IMR-90 (cell line): ENCODE results near the gene NCK1. TPM values are rescaled to one million over a fixed set of nuclear protein-coding genes. Genes with fewer than 3 reads are reported as not detected.

Source experiments
- ATAC-seq: fragments of 200-7000 bp; cut with Tn5 transposase; 2 replicates; pipeline ENCODE4 v1.9.1; 2020; ENCODE audit warnings: low read depth, mild to moderate bottlenecking, moderate library complexity
- BruUV-seq: library from RNA; stranded (reverse); fragments of 400-500 nt; replicated peaks from 2 replicates; lab custom pipeline; 2021; lab: Mats Ljungman, UMichigan
- CTCF ChIA-PET: fragments of 300-600 bp; formaldehyde crosslinking; extraction: SDS; loops from one replicate; lab custom pipeline; 2021; ENCODE audit warnings: antibody characterized with exemption; lab: Yijun Ruan, JAX
- POLR2A ChIA-PET: fragments of 300-600 bp; sonication (Branson Sonifier 250); formaldehyde crosslinking; loops from one replicate; lab custom pipeline; 2022; ENCODE audit warnings: antibody characterized with exemption; ENCODE audit not compliant: unreplicated experiment; lab: Charles Lee
- DNase-seq: peaks from one replicate; pipeline ENCODE4 v3.0.0; 2013
- H2AFZ ChIP-seq: replicated peaks from 2 replicates; pipeline ENCODE3; 2013; ENCODE audit warnings: low read length, mild to moderate bottlenecking; ENCODE audit not compliant: poor library complexity
- H2AK5ac ChIP-seq: 2 replicates; pipeline ENCODE4 v1.6.1; 2013; ENCODE audit warnings: low read depth, low read length, inconsistent platforms
- H2AK9ac ChIP-seq: replicated peaks from 2 replicates; pipeline ENCODE3; 2013; ENCODE audit warnings: mild to moderate bottlenecking, low read depth, low read length, moderate library complexity; ENCODE audit not compliant: poor library complexity
- H2BK120ac ChIP-seq: 2 replicates; pipeline ENCODE4 v1.6.1; 2013; ENCODE audit warnings: low read depth, low read length, inconsistent platforms
- H2BK15ac ChIP-seq: 3 replicates; pipeline ENCODE4 v1.6.1; 2013; ENCODE audit warnings: low read depth, low read length, inconsistent platforms
- H2BK20ac ChIP-seq: 2 replicates; pipeline ENCODE4 v1.6.1; 2013; ENCODE audit warnings: low read depth, mild to moderate bottlenecking, inconsistent platforms, low read length, moderate library complexity
- H2BK5ac ChIP-seq: 2 replicates; pipeline ENCODE4 v1.6.1; 2013; ENCODE audit warnings: mild to moderate bottlenecking, low read depth, low read length, inconsistent platforms; ENCODE audit not compliant: poor library complexity, severe bottlenecking
- H3K14ac ChIP-seq: replicated peaks from 2 replicates; pipeline ENCODE4 v1.6.1; 2013; ENCODE audit warnings: low read depth, low read length, inconsistent platforms
- H3K18ac ChIP-seq: 2 replicates; pipeline ENCODE4 v1.6.1; 2013; ENCODE audit warnings: low read depth, low read length, control low read depth
- H3K23ac ChIP-seq: 2 replicates; pipeline ENCODE4 v1.6.1; 2013; ENCODE audit warnings: low read depth, low read length, inconsistent platforms
- H3K27ac ChIP-seq: 2 replicates; pipeline ENCODE4 v1.5.1; 2013; ENCODE audit warnings: mild to moderate bottlenecking, control low read depth, low read length; ENCODE audit not compliant: insufficient read depth
- H3K27me3 ChIP-seq: 2 replicates; pipeline ENCODE4 v1.6.1; 2013; ENCODE audit warnings: low read length; ENCODE audit not compliant: control insufficient read depth, insufficient read depth
- H3K36me3 ChIP-seq: 2 replicates; pipeline ENCODE4 v1.6.1; 2013; ENCODE audit warnings: low read length, mixed read lengths; ENCODE audit not compliant: control insufficient read depth, insufficient read depth
- H3K4ac ChIP-seq: 2 replicates; pipeline ENCODE4 v1.6.1; 2013; ENCODE audit warnings: low read depth, low read length, inconsistent platforms
- H3K4me1 ChIP-seq: 2 replicates; pipeline ENCODE4 v1.6.1; 2013; ENCODE audit warnings: low read length, mixed read lengths; ENCODE audit not compliant: control insufficient read depth, insufficient read depth
- H3K4me2 ChIP-seq: 2 replicates; pipeline ENCODE4 v1.6.1; 2013; ENCODE audit warnings: low read depth, mild to moderate bottlenecking, control low read depth, low read length, moderate library complexity
- H3K4me3 ChIP-seq: 2 replicates; pipeline ENCODE4 v1.5.1; 2013; ENCODE audit warnings: low read depth, mild to moderate bottlenecking, control low read depth, low read length, moderate library complexity; ENCODE audit not compliant: insufficient read depth
- H3K56ac ChIP-seq: 2 replicates; pipeline ENCODE4 v1.6.1; 2013; ENCODE audit warnings: low read length, inconsistent platforms; ENCODE audit not compliant: insufficient read depth; ENCODE audit errors: extremely low read depth
- H3K79me1 ChIP-seq, 2 experiments: 2 replicates each; pipeline ENCODE4 v1.6.1; 2013; ENCODE audit warnings: low read length in 2 of 2, inconsistent platforms in 1 of 2, low read depth in 1 of 2
- H3K9ac ChIP-seq: 2 replicates; pipeline ENCODE4 v1.6.1; 2013; ENCODE audit warnings: low read depth, low read length, control low read depth
- H3K9me1 ChIP-seq: 2 replicates; pipeline ENCODE4 v1.6.1; 2013; ENCODE audit warnings: low read length, inconsistent platforms; ENCODE audit not compliant: insufficient read depth
- H3K9me3 ChIP-seq: 2 replicates; pipeline ENCODE4 v1.6.1; 2013; ENCODE audit warnings: low read length; ENCODE audit not compliant: control insufficient read depth, insufficient read depth
- H4K20me1 ChIP-seq: 2 replicates; pipeline ENCODE4 v1.6.1; 2013; ENCODE audit warnings: low read length, inconsistent platforms; ENCODE audit not compliant: insufficient read depth
- H4K5ac ChIP-seq: 2 replicates; pipeline ENCODE4 v1.6.1; 2013; ENCODE audit warnings: mild to moderate bottlenecking, low read depth, low read length, control low read depth
- H4K8ac ChIP-seq, 2 experiments: 2 replicates each; pipeline ENCODE4 v1.6.1; 2013; ENCODE audit warnings: low read depth in 2 of 2, low read length in 2 of 2, control low read depth in 1 of 2, inconsistent platforms in 1 of 2
- H4K91ac ChIP-seq: 2 replicates; pipeline ENCODE4 v1.6.1; 2013; ENCODE audit warnings: low read depth, low read length, inconsistent platforms; ENCODE audit not compliant: insufficient read depth
- BHLHE40 ChIP-seq: fragments of 150-350 bp; IDR thresholded peaks from 2 replicates; pipeline ENCODE4 v1.6.1; 2016; ENCODE audit warnings: mild to moderate bottlenecking, low read depth, low read length
- CEBPB ChIP-seq: IDR thresholded peaks from 2 replicates; pipeline ENCODE4 v1.6.1; 2012; ENCODE audit warnings: low read depth, low read length, improper control_type of control experiment
- CHD1 ChIP-seq: IDR thresholded peaks from 2 replicates; pipeline ENCODE4 v1.6.1; 2012; ENCODE audit warnings: low read depth, low read length, improper control_type of control experiment
- CTCF ChIP-seq: conservative IDR thresholded peaks from 2 replicates; pipeline ENCODE4 v1.5.1; 2012; ENCODE audit warnings: mild to moderate bottlenecking, low read depth, low read length, improper control_type of control experiment
- ELK1 ChIP-seq: fragments of 150-350 bp; IDR thresholded peaks from 2 replicates; pipeline ENCODE4 v1.6.1; 2016; ENCODE audit warnings: low read depth, mild to moderate bottlenecking, low read length, moderate library complexity, borderline replicate concordance
- FOS ChIP-seq: fragments of 150-350 bp; IDR thresholded peaks from 2 replicates; pipeline ENCODE4 v1.6.1; 2016; ENCODE audit warnings: low read depth, low read length
- MAFK ChIP-seq: IDR thresholded peaks from 2 replicates; pipeline ENCODE4 v1.6.1; 2012; ENCODE audit warnings: low read depth, low read length, improper control_type of control experiment
- MAZ ChIP-seq: IDR thresholded peaks from 2 replicates; pipeline ENCODE4 v1.6.1; 2012; ENCODE audit warnings: low read depth, mild to moderate bottlenecking, low read length, improper control_type of control experiment, moderate library complexity, borderline replicate concordance
- MXI1 ChIP-seq: IDR thresholded peaks from 2 replicates; pipeline ENCODE4 v1.6.1; 2012; ENCODE audit warnings: low read depth, mild to moderate bottlenecking, low read length, moderate library complexity, borderline replicate concordance
- NFE2L2 ChIP-seq: fragments of 150-350 bp; IDR thresholded peaks from 2 replicates; pipeline ENCODE4 v1.6.1; 2016; ENCODE audit warnings: low read depth, mild to moderate bottlenecking, low read length
- POLR2A ChIP-seq: IDR thresholded peaks from 2 replicates; pipeline ENCODE4 v1.6.1; 2012; ENCODE audit warnings: mild to moderate bottlenecking, low read depth, low read length
- RAD21 ChIP-seq: IDR thresholded peaks from 2 replicates; pipeline ENCODE4 v1.6.1; 2012; ENCODE audit warnings: low read length, improper control_type of control experiment
- RCOR1 ChIP-seq: IDR thresholded peaks from 2 replicates; pipeline ENCODE4 v1.6.1; 2012; ENCODE audit warnings: mild to moderate bottlenecking, low read length, improper control_type of control experiment; ENCODE audit not compliant: insufficient replicate concordance
- RFX5 ChIP-seq: IDR thresholded peaks from 2 replicates; pipeline ENCODE4 v1.8.0; 2012; ENCODE audit warnings: low read depth, mild to moderate bottlenecking, low read length, moderate library complexity
- SMC3 ChIP-seq: fragments of 150-350 bp; IDR thresholded peaks from 2 replicates; pipeline ENCODE4 v1.6.1; 2016; ENCODE audit warnings: low read depth, mild to moderate bottlenecking, antibody characterized with exemption, low read length, moderate library complexity
- WGBS, 2 experiments: methylation state at CpG; one replicate each; pipeline versions ENCODE4 v1.1.5 to v1.1.7; 2013; ENCODE audit warnings: missing lambda C conversion rate in 2 of 2; ENCODE audit not compliant: insufficient read length in 1 of 2; ENCODE audit errors: extremely low coverage in 2 of 2; 5-methylcytosine and 5-hydroxymethylcytosine counted together
- dilution Hi-C: fragments of 300-500 bp; cut with HindIII; formaldehyde crosslinking; loops from one replicate; pipeline ENCODE4 v1.14.3; 2018; ENCODE audit warnings: low sequenced_read_pairs; ENCODE audit not compliant: unreplicated experiment
- in situ Hi-C: fragments of 300-500 bp; cut with MboI; formaldehyde crosslinking; loops from 3 replicates; pipeline ENCODE4 v1.14.3; 2019; ENCODE audit warnings: low sequenced_read_pairs, inconsistent platforms, mixed read lengths
- intact Hi-C: fragments of 100-400 bp; cut with micrococcal nuclease; formaldehyde crosslinking; loops from 2 replicates; pipeline ENCODE4 v1.10.0; 2022
- polyA plus RNA-seq, 3 experiments: library from polyadenylated mRNA; depleted of rRNA; stranded (reverse); fragments of >200 nt; gene quantifications; 2 replicates each; pipeline ENCODE4 v1.2.3, GENCODE V29; 2012; ENCODE audit warnings: low replicate concordance in 1 of 3
- total RNA-seq: library from RNA; depleted of rRNA; stranded (reverse); fragments of >200 nt; gene quantifications from 2 replicates; pipeline ENCODE4 v1.2.3, GENCODE V29; 2012

NCK1 gene
- total and polyA plus RNA-seq, 2 of the 4 experiments (the other 2 are of a cell fraction): 23.7 to 24.3 TPM

- Histone ChIP-seq H2BK20ac (no peak overlapping the region), H4K8ac (no peak overlapping the region; a peak in 1 of 4 replicates), H3K27me3 (no peaks in the 10 kb centered on the region), H3K23ac (peak overlapping the region; percentile 69; the same call in 1 of the 2 replicates), H3K27ac (no peak overlapping the region), H2BK120ac (no peak overlapping the region), H3K9me1 (peaks cover 9% of the 10 kb centered on the region), H3K36me3 (0 out of 2 replicates have a peak, but pooled peaks cover 3% of the 10 kb centered on the region), H3K18ac (no peak overlapping the region), H4K20me1 (peaks cover under 1% of the 10 kb centered on the region; the same call in 1 of the 2 replicates), H3K4me1 (peaks cover 7% of the 10 kb centered on the region), H2BK15ac (no peak overlapping the region), H4K91ac (no peak overlapping the region), H3K4me3 (no peak overlapping the region), H2AFZ (no peak overlapping the region), H4K5ac (no peak overlapping the region), H3K14ac (no peak overlapping the region; the same call in 1 of the 2 replicates), H3K9ac (no peak overlapping the region), H2AK9ac (no peak overlapping the region), H3K79me1 (peaks cover 20 to 46% of the 10 kb centered on the region in 2 experiments), H3K4me2 (peak overlapping the region; percentile 74), H3K4ac (peak overlapping the region; percentile 14; the same call in 1 of the 2 replicates), H2BK5ac (no peak overlapping the region), H2AK5ac (peak overlapping the region; percentile 63; the same call in 1 of the 2 replicates), H3K56ac (no peak overlapping the region), H3K9me3 (no peaks in the 10 kb centered on the region)
- no CpG with 5 or more reads among the region's 4 CpGs for WGBS, 2 experiments
- TF ChIP-seq NFE2L2 (no peak), BHLHE40 (no peak), MAFK (no peak), RCOR1 (no peak), MAZ (no peak), CTCF (no peak), SMC3 (no peak), POLR2A (no peak), FOS (no peak), CEBPB (no peak), RFX5 (no peak), ELK1 (no peak), CHD1 (no peak), RAD21 (no peak), MXI1 (no peak)
- intact Hi-C loops: loop anchor here (5.0 kb wide), 2 partner anchors 97 to 663 kb away; partner anchors contain the start of genes IL20RB and MSL2
- no peak for ATAC-seq
- dilution Hi-C loops: no loop called here
- DNase-seq: no peak
- in situ Hi-C loops: no loop called here
- POLR2A ChIA-PET: interaction anchor here (0.6 kb wide), 1 partner anchor 94 kb away, joined by 4 read pairs; no protein-coding TSS in a partner anchor
- CTCF ChIA-PET: interaction anchor here (1.3 to 1.9 kb wide), 2 partner anchors 12 to 154 kb away, joined by 4 to 12 read pairs; no protein-coding TSS in a partner anchor
- no TSS peak for BruUV-seq
Observed at GRCh38 chr3:136860541-136860940, 1.5 kb upstream of the NCK1 start.
